ENCODE data around the gene UFC1.

DNA sequence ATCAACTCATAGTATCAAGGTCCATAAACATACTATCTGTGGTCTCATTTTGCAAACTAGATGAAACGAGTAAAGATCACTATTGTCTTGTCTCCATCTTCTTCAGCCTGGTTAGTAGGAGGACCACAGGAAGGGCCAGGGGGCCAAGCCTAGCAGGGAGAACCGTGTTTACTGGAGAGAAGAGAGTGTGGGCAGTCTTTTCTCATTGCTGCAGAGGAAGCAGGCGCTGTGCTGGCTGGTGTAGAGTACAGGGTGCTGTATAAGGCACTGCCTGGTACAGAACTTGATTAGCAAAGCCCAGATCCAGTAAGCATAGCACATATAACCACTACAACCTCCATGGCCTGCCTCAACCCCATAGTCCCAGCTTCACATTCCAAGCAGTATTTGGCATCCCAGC lies 33.5 kb downstream of the UFC1 start:
- no peak for TF ChIP-seq CTCF (IDR thresholded peaks at IDR 0.05)
- no peak for TF ChIP-seq EZH2 (IDR thresholded peaks at IDR 0.05; ENCODE audit: borderline replicate concordance, insufficient read depth, low read depth, low read length, poor library complexity, severe bottlenecking)
